Urothelium cell line (cell line): Measurements from ENCODE around the gene CCNK.
A peak's percentile ranks its signal among the peaks of the same experiment; 100 is the strongest.

Source experiments
- DNase-seq: peaks from one replicate; pipeline ENCODE4 v3.0.0; 2011; ENCODE audit warnings: low spot score, mixed read lengths
- FAIRE-seq: peaks from 2 replicates; lab custom pipeline; 2011; peaks lifted over from hg19 to GRCh38; lab: Jason Lieb, UNC

CCNK gene

DNA sequence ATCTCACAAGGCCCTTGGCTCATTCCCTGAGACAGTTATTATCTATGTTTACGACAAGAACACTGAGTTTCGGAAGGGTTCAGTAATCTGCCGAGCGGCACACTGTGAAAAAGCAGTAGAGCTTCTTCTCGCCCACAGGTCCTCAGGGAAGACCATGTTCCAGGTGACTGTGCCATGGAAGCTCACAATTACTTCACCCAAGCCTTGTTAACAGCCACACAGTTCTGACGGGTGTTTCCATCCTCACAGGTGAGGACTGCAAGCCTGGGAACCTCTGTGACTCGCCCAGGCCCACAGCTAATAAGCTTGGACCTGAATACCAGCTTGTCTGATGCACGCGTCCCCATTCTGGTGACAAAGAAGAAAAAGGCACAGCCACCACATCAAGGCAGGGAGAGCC, 15.9 kb upstream of the CCNK start:
- FAIRE-seq (no peak), DNase-seq (no peak)

DNA sequence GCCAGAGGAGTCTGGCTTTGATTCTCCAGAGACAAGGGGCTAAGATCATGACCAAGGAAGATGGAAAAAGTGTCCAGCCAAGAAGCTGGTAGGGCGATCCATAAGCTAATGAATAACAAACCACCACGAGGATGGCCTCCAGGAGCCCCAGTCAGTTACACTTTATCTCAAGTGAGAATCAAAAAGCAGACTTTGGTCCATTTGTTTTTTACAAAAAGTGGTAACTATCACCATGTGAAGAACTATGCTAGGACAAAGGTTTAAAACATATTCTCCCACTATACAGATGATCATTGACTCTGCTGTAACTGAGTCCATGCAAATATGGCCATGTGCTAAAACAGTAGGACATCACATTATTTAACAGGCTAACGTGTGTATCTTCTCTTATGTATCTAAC, 14.5 kb upstream of the CCNK start:
- no peak for DNase-seq
- no peak for FAIRE-seq

GRCh38 chr14:99467336-99468078, 13.7 kb upstream of the CCNK start:
- DNase-seq (no peak), FAIRE-seq (no peak)

GRCh38 chr14:99468081-99468480, 13.1 kb upstream of the CCNK start:
- DNase-seq (no peak), FAIRE-seq (no peak)

- DNase-seq (no peak), FAIRE-seq (no peak)
Measured at GRCh38 chr14:99468836-99469592, 12.2 kb upstream of the CCNK start.

DNA sequence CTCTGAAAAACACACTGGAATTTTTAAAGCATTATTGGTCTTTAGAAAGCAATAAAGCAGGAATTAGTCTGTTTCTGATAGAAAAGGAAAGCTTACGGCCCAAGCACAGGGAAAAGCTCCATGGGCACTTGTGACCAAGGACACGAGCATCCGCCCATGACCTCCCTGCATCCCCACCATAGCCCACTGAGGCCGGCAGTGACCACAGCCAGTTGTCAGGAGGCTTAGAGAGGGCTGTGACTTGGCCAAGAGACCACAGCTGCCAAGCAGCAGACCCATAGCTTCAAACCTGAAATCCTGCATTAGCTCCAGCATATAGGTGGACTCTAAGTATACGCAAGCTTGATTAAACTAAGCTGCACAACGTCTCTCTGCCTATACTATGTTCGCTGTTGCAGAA, 9.5 kb upstream of the CCNK start:
- DNase-seq (no peak), FAIRE-seq (no peak)

DNA sequence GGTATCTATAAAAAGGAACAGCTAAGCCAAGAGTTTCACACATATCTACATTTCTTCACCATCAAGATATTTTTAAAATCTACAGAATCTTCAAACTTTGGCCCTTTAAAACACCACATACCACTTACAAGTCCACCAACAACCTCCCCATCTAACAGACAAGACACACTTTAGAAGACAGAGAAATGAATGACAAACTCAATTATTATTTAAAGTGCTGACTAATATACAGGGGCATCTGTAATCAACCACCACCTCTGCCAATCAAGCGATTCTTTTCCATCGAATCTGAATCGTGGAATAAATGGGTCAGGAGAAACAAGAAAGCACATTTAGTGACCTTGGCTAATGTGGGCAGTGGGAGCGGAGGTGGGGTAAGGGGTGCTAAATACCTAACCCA, 8.3 kb upstream of the CCNK start:
- DNase-seq (no peak), FAIRE-seq (no peak)

- FAIRE-seq (no peak), DNase-seq (no peak)
Measured at GRCh38 chr14:99473458-99473857, 7.8 kb upstream of the CCNK start.

GRCh38 chr14:99475179-99475578, 6.0 kb upstream of the CCNK start:
- no peak for DNase-seq
- no peak for FAIRE-seq

DNA sequence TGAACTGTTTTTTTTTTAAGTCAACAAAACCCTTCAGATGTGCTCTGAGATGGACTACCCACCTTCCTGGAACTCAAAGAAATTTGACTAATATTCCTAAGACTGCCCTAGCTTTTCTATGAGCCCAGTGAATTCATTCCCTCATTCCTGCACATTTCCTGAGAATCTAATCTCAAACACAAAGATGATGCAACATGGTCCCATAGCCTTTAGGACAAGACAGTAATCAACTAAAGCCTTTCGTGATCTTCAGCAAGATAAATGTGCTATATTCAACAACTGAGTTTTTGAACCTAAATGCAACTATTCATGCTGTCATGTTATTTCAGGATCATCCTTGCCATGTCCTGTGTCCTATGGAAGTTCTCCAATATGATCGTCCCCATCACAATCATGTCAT, 5.5 kb upstream of the CCNK start:
- DNase-seq (no peak), FAIRE-seq (no peak)

DNA sequence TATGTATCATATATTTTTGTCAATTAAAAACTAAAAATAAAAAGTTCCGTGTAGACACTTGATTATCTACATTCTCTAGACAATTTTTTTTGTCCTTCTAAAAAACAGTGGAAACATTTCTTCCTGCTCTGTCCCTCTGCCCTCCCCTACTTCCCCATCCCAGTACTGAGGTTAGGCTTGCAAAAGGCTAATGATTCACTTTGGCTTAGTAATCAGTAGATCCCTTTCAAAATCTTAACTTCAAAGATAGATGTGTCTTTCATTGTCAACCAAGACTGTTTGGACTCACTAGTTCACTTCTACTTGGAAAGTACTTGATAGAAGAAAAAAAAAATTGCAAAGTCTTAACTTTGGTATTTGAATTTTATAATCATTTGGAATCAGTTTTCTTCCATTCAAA, 4.3 kb upstream of the CCNK start:
- FAIRE-seq (no peak), DNase-seq (no peak)

DNA sequence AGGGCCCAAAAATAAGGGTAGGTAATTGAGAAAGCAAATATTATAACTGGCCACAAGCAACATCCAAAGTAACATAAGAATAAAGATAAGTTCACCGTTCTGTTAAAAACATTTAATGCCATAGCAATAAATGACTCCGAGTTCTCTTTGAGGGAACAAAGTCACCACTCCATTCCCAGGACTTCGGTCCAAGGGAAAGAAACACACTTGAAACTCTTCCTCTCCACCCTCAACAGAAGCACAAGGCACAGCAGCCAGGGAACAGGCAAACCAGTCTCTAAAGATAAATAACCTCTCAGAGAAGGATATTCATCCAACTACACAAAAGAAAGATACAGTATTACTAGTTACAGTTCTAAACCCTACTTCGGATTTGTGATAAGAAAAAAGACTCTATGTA, 3.1 kb upstream of the CCNK start:
- DNase-seq, result no peak
- FAIRE-seq, result no peak

DNA sequence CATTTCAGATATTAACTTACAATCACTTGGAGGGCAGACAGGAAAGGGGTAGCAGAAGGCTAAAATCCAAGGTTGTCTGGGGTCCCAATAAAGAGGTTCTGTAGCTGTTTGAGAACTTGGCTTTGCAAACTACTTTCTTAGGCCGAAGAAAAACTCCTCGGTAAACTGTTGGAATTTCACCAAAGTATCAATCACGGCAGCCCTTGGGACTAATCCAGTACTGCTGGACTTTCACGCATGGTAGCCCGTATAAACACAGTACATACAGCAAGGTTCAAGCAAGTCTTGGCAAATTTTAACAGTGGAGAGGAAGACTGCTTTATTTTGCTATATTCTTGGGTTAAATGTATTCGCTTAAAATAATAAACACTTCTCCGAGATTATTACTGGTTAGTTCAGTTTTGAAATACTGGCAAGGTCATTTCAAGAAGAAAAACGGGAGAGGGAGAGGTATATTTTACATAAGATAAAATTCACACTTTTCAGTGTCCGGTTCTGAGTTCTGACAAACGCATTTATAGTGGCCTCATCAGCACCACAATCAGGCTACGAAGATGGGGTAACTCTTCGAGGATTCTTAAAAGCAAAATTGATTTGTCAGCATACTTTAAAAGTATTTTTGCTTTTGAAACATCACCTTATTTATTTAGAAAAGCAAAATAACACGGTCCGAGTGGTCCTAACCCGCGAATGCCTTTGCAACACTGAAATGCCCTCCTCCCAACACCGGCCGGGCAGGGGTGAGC, 1.9 kb upstream of the CCNK start:
- FAIRE-seq, result no peak

DNA sequence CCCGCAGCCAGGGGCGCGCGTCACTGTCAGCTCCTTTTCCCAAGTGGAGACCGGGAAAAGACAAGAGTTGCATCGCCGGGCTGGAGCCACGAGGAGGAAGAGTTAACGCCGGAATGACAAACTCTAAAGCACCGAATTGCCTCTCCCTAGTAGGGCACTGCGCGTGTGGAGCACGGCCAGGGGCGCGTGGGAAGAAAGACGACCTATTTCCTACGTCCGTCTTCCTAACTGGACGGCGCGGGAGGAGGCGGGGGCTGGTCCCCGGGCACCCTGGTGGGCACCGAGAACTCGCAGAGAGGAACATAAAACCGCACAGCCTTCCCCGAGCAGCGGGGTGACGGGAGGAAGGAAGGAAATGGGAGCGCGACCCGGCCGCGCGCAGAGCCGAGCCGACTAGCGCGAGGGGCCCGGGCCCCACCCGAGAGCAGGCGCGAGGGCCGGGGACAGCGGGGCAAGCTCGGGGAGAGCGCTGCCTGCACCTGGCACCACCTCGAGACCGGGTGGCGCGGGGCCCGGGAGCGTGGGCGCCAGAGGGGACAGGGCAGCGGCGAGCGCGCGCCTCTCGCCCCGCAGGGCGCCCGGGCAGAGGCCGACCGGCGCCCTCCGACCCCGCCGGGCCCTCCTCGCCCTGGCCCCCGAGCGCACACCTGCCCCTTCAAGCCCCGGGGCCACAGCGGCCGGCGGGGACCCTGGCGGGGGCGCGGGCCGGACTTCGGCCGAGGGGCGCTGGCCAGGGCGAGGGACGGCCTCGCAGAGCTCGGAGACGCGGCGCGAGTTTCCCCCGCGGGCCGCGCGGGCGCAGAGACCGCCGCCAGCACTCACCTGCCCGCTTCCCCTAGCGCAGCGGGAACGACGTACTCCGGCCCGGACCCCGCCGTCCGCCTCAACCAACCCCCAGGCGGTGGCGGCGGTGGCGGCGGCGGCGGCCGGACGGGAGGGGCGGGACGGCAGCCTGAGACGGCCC, 1.0 kb upstream of the CCNK start, which contains the start of gene SETD3:
SETD3 (minus strand) TSS at position 954 of the 964 bp plus-strand sequence. CDS start 15,054 bp downstream, outside the sequence.
- FAIRE-seq (no peak), DNase-seq (peak; percentile 23)

More for the DNA sequence above, 1.9 kb upstream of the CCNK start:
- DNase-seq, result no peak

GRCh38 chr14:99481745-99482099, 513 bp downstream of the CCNK start:
- FAIRE-seq (no peak), DNase-seq (peak; percentile 4)

GRCh38 chr14:99484106-99484505, 2.9 kb downstream of the CCNK start:
- no peak for DNase-seq
- FAIRE-seq, result no peak

- DNase-seq, result no peak
- no peak for FAIRE-seq
Measured at GRCh38 chr14:99497341-99497740, 16.1 kb downstream of the CCNK start.

DNA sequence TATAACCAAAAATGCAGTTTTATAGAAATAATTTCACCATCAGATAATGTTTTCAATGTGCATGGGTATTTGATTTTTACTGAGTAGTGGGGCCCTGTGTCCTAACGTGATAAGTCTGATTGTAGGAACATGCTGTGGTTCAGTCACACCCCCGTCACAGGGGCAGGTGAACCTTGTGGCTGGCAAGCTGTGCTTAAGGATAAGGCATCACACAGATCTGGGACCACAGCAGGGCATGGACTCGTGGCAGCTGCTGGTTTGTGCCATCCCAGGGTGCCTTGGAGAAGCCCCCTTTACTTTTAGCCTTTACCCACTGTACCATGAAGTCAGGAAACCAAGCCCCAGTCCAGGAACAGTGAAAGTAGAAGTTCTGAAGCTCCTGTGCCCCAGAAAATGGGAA, 16.7 kb downstream of the CCNK start:
- DNase-seq, result no peak
- no peak for FAIRE-seq

- DNase-seq, result no peak
- no peak for FAIRE-seq
Measured at GRCh38 chr14:99502989-99503421, 21.8 kb downstream of the CCNK start.

GRCh38 chr14:99503848-99504453, 22.7 kb downstream of the CCNK start:
- FAIRE-seq (no peak), DNase-seq (no peak)
